ENCODE measurements around the gene BNC2.

Gene BNC2

GRCh38 chr9:16901590-16901989, 31.1 kb upstream of the BNC2 start:
- H3K27me3 ChIP-seq (ENCODE audit: insufficient read depth, low read length): no peaks in the 10 kb centered on the region
- H3K4me1 ChIP-seq (ENCODE audit: insufficient read depth, low read length, severe bottlenecking): no peaks in the 10 kb centered on the region
- H3K9me3 ChIP-seq (ENCODE audit: low read length): no peaks in the 10 kb centered on the region
- no peaks in the 10 kb centered on the region for H3K79me2 ChIP-seq (ENCODE audit: insufficient read depth, low read length)
- no peak overlapping the region for H3K27ac ChIP-seq (ENCODE audit: low read depth, low read length, poor library complexity, severe bottlenecking)
- no peaks in the 10 kb centered on the region for H3F3A ChIP-seq (ENCODE audit: insufficient read depth, low read length)
- no peak overlapping the region for H3K9ac ChIP-seq (ENCODE audit: low read length)
- no peak overlapping the region for H2AFZ ChIP-seq (ENCODE audit: low read length)
- no peak overlapping the region for H3K4me2 ChIP-seq (ENCODE audit: low read length)
- no peaks in the 10 kb centered on the region for H3K36me3 ChIP-seq (ENCODE audit: insufficient read depth, low read length)
- H3K9me2 ChIP-seq (ENCODE audit: low read depth, low read length): no peaks in the 10 kb centered on the region
- TF ChIP-seq EZH2 (IDR thresholded peaks at IDR 0.05; ENCODE audit: borderline replicate concordance, low read length) (no peak), CTCF (IDR thresholded peaks at IDR 0.05; ENCODE audit: low read length) (no peak)
- no peaks in the 10 kb centered on the region for H4K20me1 ChIP-seq (ENCODE audit: insufficient read depth, low read length)
- no peak overlapping the region for H3K4me3 ChIP-seq (ENCODE audit: low read depth, low read length, poor library complexity, severe bottlenecking)

DNA sequence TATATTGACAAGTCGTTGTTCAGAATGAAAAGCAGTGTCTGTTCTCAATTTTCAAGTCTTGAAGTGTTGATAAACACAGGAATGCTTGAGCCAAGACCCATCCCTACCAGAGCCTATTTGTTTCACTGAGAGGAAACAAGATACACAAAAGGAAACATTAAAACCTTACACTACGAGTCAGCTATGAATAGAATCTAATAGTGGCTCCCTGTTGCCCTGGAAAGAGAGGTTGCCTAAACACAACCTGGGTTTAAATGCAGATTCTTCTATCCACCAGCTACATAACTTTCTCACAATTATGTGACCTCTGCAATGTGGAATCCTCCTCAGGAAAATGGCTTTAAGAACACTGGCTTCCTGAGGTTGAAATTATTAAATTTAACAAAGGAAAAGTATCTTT, 29.1 kb upstream of the BNC2 start:
- no peak overlapping the region for H3K4me3 ChIP-seq (ENCODE audit: low read depth, low read length, poor library complexity, severe bottlenecking)
- no peak overlapping the region for H3K9ac ChIP-seq (ENCODE audit: low read length)
- no peak overlapping the region for H2AFZ ChIP-seq (ENCODE audit: low read length)
- TF ChIP-seq EZH2 (IDR thresholded peaks at IDR 0.05; ENCODE audit: borderline replicate concordance, low read length) (no peak), CTCF (IDR thresholded peaks at IDR 0.05; ENCODE audit: low read length) (no peak)
- no peaks in the 10 kb centered on the region for H3K79me2 ChIP-seq (ENCODE audit: insufficient read depth, low read length)
- no peaks in the 10 kb centered on the region for H3K9me2 ChIP-seq (ENCODE audit: low read depth, low read length)
- no peaks in the 10 kb centered on the region for H3K36me3 ChIP-seq (ENCODE audit: insufficient read depth, low read length)
- no peaks in the 10 kb centered on the region for H3K4me1 ChIP-seq (ENCODE audit: insufficient read depth, low read length, severe bottlenecking)
- H3K27me3 ChIP-seq (ENCODE audit: insufficient read depth, low read length): no peaks in the 10 kb centered on the region
- H3K9me3 ChIP-seq (ENCODE audit: low read length): no peaks in the 10 kb centered on the region
- H4K20me1 ChIP-seq (ENCODE audit: insufficient read depth, low read length): no peaks in the 10 kb centered on the region
- H3K4me2 ChIP-seq (ENCODE audit: low read length): no peak overlapping the region
- no peak overlapping the region for H3K27ac ChIP-seq (ENCODE audit: low read depth, low read length, poor library complexity, severe bottlenecking)
- H3F3A ChIP-seq (ENCODE audit: insufficient read depth, low read length): no peaks in the 10 kb centered on the region

DNA sequence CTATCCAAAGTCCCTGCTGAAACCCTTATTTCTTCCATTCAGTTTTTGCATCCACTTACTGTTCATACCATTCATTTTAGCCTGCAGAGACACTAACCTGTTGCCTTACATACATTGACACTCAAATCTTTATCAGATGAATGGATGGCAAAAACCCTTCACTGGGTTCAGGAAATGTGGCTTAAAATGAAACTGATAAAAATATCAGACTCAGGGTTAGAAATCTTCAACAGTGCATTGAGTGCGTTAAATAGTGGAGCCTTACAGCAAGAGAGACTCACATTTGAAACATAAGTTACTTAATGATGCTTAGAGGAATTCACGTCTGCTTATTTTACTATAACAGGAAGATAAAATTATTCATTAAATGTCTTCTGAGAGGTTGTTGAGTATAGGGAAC, 28.0 kb upstream of the BNC2 start:
- Histone ChIP-seq H3K27me3 (ENCODE audit: insufficient read depth, low read length) (no peaks in the 10 kb centered on the region), H3K9me2 (ENCODE audit: low read depth, low read length) (no peaks in the 10 kb centered on the region), H3K4me2 (ENCODE audit: low read length) (no peak overlapping the region), H4K20me1 (ENCODE audit: insufficient read depth, low read length) (no peaks in the 10 kb centered on the region), H3K9me3 (ENCODE audit: low read length) (no peaks in the 10 kb centered on the region), H3K27ac (ENCODE audit: low read depth, low read length, poor library complexity, severe bottlenecking) (no peak overlapping the region), H3K4me1 (ENCODE audit: insufficient read depth, low read length, severe bottlenecking) (no peaks in the 10 kb centered on the region), H3K36me3 (ENCODE audit: insufficient read depth, low read length) (no peaks in the 10 kb centered on the region), H2AFZ (ENCODE audit: low read length) (no peak overlapping the region), H3K9ac (ENCODE audit: low read length) (no peak overlapping the region), H3F3A (ENCODE audit: insufficient read depth, low read length) (no peaks in the 10 kb centered on the region), H3K4me3 (ENCODE audit: low read depth, low read length, poor library complexity, severe bottlenecking) (no peak overlapping the region), H3K79me2 (ENCODE audit: insufficient read depth, low read length) (no peaks in the 10 kb centered on the region)
- TF ChIP-seq EZH2 (IDR thresholded peaks at IDR 0.05; ENCODE audit: borderline replicate concordance, low read length): no peak
- no peak for TF ChIP-seq CTCF (IDR thresholded peaks at IDR 0.05; ENCODE audit: low read length)
